Aorta (tissue), 5 donors: Measurements from ENCODE around the gene VRK1. TPM values are rescaled to one million over a fixed set of nuclear protein-coding genes. Genes with fewer than 3 reads are reported as not detected.

Source experiments
- ATAC-seq: fragments of 200-7000 bp; cut with Tn5 transposase; one replicate; pipeline ENCODE4 v1.9.1; 2022; ENCODE audit warnings: moderate library complexity; ENCODE audit not compliant: low FRiP score
- DNase-seq, 2 donors: peaks; one replicate each; pipeline ENCODE4 v3.0.0-alpha.2; 2020
- H3K27ac ChIP-seq, 2 donors: one replicate each; pipeline ENCODE4 v1.5.1; 2013; ENCODE audit warnings: low read length in 2 of 2, mild to moderate bottlenecking in 2 of 2, moderate library complexity in 2 of 2, control low read depth in 1 of 2, inconsistent platforms in 1 of 2, low read depth in 1 of 2
- H3K27me3 ChIP-seq, 2 donors: one replicate each; pipeline ENCODE4 v1.6.1; 2013; ENCODE audit warnings: control low read depth in 1 of 2, low read length in 1 of 2, mild to moderate bottlenecking in 1 of 2, moderate library complexity in 1 of 2; ENCODE audit not compliant: insufficient read depth in 2 of 2, control insufficient read depth in 1 of 2
- H3K36me3 ChIP-seq, 2 donors: one replicate each; pipeline ENCODE4 v1.6.1; 2013; ENCODE audit warnings: control low read depth in 1 of 2, low read length in 1 of 2, mild to moderate bottlenecking in 1 of 2; ENCODE audit not compliant: insufficient read depth in 2 of 2, control insufficient read depth in 1 of 2
- H3K4me1 ChIP-seq, 2 donors: one replicate each; pipeline ENCODE4 v1.6.1; 2013; ENCODE audit warnings: low read length in 2 of 2, control low read depth in 1 of 2, mild to moderate bottlenecking in 1 of 2, moderate library complexity in 1 of 2; ENCODE audit not compliant: insufficient read depth in 2 of 2, control insufficient read depth in 1 of 2
- H3K4me3 ChIP-seq, 2 donors: one replicate each; pipeline ENCODE4 v1.5.1; 2013; ENCODE audit warnings: low read length in 2 of 2, control low read depth in 1 of 2, mild to moderate bottlenecking in 1 of 2
- H3K9me3 ChIP-seq: one replicate; pipeline ENCODE4 v1.6.1; 2013; ENCODE audit warnings: mild to moderate bottlenecking, low read length; ENCODE audit not compliant: control insufficient read depth
- WGBS, 2 donors: extraction: QIAGEN DNeasy Blood & Tissue Kit; methylation state at CpG; one replicate each; pipeline ENCODE4 v1.1.7; 2013; 5-methylcytosine and 5-hydroxymethylcytosine counted together
- intact Hi-C, 2 donors: fragments of 100-400 bp; cut with DNase I; formaldehyde crosslinking; loops; one replicate each; pipeline versions ENCODE4 v1.14.2 to v1.15.0; 2022
- polyA plus RNA-seq, 2 donors: library from polyadenylated mRNA; stranded (reverse); fragments of 200-250 nt; gene quantifications; one replicate each; pipeline ENCODE4 v1.2.3, GENCODE V29; 2013
- total RNA-seq, 2 donors: library from RNA; stranded (reverse); fragmentation: NEBNext Ultra II Directional; extraction: Animal tissue kit (Norgen Biotek cat#: 25700); gene quantifications; one replicate each; pipeline ENCODE4 v1.2.1, GENCODE V29; 2021
- donor health status: healthy with polysubstance abuse.
- donor health status: Bipolar disorder and iron deficiency.
- donor health status: DM: no; HTN: no; CAD: no.
- donor health status: DM: no; HTN: no; CAD: no.
- donor health status: DM: yes; HTN: yes; CAD: no.

The VRK1 gene
- total and polyA plus RNA-seq, 4 donors: 5.8 to 9.4 (median 8.4) TPM

DNA sequence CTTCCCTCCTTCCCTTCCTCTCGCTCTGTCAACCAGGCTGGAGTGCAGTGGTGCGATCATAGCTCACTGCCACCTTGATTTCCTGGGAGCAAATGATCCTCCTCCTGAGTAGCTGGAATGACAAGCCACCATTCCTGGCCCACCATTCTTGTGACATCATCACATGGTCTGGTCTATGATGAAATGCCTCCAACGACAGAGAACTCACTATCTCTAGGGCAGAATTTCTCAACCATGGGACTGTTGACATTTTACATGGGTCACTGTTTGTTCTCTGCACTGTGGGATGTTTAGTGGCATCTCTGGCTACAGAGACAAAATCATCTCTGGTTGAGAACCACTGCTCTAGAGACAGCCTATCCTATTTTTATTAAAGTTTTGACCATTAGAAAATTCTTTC lies 9.7 kb downstream of the VRK1 start:
- Histone ChIP-seq H3K9me3 (no peaks in the 10 kb centered on the region), H3K4me1 (no peaks in the 10 kb centered on the region), H3K4me3 (no peak overlapping the region), H3K27me3 (no peaks in the 10 kb centered on the region), H3K27ac (no peak overlapping the region), H3K36me3 (no peaks in the 10 kb centered on the region)
- ATAC-seq (no peak), DNase-seq (no peak)
- intact Hi-C loops: no loop called here
- 73 to 79% methylated on average over 3 of the region's 3 CpGs for WGBS, 2 donors

DNA sequence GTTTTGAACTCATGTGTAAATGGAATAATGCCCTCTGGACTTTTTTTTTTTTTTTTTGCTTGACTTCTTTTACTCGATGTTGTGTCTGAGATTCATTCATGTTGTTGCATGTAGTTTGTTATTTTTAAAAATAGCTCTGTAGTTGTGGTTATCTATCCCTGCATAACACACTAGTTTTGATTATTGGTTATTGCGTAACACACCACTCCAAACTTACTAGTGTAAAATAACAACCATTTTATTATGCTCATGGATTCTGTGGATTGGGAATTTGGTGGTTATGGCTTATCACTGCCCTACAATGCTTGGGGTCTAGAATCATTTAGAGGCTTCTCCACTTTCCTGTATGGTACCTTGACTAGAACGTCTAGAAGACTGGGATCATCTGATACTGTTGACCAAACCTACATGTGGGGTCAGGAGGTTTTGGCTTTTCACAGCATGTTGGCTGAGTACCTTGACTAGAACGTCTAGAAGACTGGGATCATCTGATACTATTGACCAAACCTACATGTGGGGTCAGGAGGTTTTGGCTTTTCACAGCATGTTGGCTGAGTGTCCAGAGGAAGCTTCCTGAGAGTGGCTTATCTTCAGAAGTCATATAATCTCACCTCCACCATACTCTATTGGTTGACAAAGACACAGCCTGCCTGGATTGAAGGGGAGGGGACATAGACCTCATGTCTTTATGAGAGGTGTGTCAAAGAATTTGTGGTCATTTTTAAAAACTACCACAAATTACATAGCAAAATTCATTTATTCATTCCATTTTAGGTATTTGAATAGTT lies 11.6 kb downstream of the VRK1 start:
- ATAC-seq (no peak), DNase-seq (no peak)
- H3K27me3 ChIP-seq: no peaks in the 10 kb centered on the region
- whole genome bisulfite sequencing, 2 donors: 89% methylated on average over 4 of the region's 4 CpGs
- no peaks in the 10 kb centered on the region for H3K9me3 ChIP-seq
- intact Hi-C loops: no loop called here
- no peak overlapping the region for H3K4me3 ChIP-seq
- no peaks in the 10 kb centered on the region for H3K4me1 ChIP-seq
- H3K27ac ChIP-seq: no peak overlapping the region
- no peaks in the 10 kb centered on the region for H3K36me3 ChIP-seq

DNA sequence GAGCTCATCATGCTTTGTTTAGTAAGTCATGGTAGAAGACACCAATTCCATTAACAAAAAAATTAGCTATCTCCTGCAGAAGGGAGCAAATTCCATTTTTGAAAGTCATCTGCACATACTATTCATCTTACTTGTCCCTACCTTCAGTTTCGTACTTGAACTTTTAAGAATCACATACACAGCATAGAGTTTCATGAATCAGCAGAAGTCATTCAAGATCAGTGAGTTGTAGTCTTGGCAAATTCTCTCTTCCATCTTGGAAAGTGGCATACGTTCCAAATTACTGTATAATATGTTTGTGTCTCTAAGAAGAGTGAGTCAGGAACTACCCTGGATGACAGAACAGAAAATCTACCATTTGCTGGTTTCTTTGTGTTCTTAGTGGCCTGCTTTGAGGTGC lies 14.1 kb downstream of the VRK1 start:
- intact Hi-C loops: no loop called here
- H3K4me1 ChIP-seq: no peaks in the 10 kb centered on the region
- H3K27me3 ChIP-seq: no peaks in the 10 kb centered on the region
- no peak for DNase-seq
- H3K36me3 ChIP-seq: no peaks in the 10 kb centered on the region
- H3K4me3 ChIP-seq: no peak overlapping the region
- WGBS, 2 donors: 48 to 54% methylated on average over 2 of the region's 2 CpGs
- no peaks in the 10 kb centered on the region for H3K9me3 ChIP-seq
- no peak for ATAC-seq
- H3K27ac ChIP-seq: no peak overlapping the region

DNA sequence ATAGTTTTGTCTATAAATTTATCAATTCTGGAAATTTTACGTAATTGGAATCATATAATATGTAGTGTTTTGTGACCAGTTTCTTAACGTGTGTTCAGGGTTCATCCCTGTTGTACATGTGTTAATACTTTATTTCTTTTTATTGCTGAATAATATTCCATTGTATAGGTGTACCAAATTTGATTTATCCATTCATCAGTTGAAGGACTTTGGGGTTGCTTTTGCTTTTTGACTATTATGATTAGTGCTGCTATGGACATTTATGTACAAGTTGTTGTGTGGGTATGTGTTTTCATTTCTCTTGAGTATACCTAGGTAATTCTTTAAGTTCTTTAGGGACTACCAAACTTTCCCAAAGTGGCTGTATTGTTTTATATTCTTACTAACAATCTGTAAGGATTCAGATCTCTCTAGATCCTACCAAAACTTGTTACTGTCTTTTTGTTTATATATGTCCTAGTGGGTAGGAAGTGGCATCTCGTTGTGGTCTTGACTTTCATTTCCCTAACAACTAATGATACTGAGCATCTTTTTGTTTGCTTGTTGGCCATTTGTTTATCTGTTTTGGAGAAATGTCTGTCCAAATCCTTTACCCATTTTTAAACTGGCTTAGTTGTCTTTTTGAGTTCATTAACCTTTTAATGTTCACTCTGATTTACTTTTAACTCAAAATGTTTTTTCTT lies 14.9 kb downstream of the VRK1 start:
- Histone ChIP-seq H3K27me3 (no peaks in the 10 kb centered on the region), H3K36me3 (no peaks in the 10 kb centered on the region), H3K4me3 (no peak overlapping the region), H3K4me1 (no peaks in the 10 kb centered on the region), H3K27ac (no peak overlapping the region), H3K9me3 (no peaks in the 10 kb centered on the region)
- WGBS, 2 donors: 85 to 89% methylated on average over 3 of the region's 3 CpGs
- DNase-seq (no peak), ATAC-seq (no peak)
- intact Hi-C loops: no loop called here

DNA sequence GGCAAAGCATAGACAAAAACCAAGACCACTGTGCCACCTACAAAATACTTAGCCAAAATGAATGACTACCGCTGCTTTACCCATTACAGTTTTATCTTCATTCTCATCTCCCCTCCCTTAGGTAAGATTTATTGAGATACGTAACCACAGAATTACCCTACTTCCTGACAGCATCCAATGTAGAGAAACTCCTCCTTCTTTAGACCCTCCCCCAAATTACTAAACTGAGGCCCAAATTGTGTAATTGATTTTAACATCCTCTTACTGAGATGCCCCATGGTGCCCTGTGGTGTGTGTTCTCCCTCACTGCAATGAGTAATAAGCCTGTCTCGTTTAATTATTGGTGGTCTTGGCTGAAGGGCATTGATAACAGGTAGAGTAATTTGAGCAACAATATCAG lies 19.1 kb downstream of the VRK1 start:
- no peak overlapping the region for H3K27ac ChIP-seq
- H3K4me3 ChIP-seq: no peak overlapping the region
- H3K27me3 ChIP-seq: no peaks in the 10 kb centered on the region
- 94 to 99% methylated on average over 3 of the region's 3 CpGs for WGBS, 2 donors
- H3K36me3 ChIP-seq: no peaks in the 10 kb centered on the region
- no peaks in the 10 kb centered on the region for H3K4me1 ChIP-seq
- ATAC-seq: no peak
- DNase-seq: no peak
- intact Hi-C loops: no loop called here
- H3K9me3 ChIP-seq: no peaks in the 10 kb centered on the region

DNA sequence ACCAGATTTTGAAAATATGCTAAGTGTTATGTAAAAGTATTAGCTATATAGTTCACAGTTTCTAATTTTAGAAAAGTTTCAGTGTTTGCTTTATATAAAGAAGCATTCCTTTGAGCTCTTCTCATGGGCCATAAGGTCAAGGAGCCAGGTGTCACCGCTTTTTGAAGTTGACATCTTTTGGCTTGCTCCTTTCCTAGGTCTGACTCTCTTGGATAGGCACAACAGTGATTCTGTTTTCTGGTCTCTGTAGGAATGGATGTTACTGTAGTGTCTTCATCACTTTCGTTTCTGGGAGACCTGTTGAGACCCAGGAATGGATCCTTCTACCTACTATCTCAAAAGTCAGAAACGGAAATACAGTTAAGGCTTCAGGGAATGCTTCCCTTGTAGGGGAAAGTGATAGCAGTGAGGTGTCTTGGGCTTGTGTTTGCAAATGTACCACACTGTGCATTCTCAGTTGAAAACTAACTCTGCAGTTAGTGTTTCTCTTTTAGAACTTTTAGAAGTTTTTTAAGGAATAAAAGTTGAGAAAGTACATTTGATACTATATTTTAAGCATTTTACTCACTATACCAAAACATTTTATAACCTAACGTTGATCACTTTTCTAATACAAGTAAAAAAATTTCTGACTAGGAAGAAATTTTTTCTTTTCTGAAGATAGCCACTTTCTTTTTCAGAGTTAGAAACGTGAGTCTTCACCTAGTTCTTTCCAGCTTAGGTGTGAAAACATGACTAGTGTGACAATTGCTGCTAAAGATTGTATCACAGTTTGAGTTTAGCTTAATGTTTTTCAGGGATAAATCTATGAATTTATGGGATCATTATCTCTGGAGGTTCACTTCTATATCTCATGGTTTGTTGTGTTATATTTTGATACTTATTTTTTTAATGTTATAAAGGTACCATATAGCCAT lies 20.8 kb downstream of the VRK1 start:
- no peak for ATAC-seq
- intact Hi-C loops: no loop called here

DNA sequence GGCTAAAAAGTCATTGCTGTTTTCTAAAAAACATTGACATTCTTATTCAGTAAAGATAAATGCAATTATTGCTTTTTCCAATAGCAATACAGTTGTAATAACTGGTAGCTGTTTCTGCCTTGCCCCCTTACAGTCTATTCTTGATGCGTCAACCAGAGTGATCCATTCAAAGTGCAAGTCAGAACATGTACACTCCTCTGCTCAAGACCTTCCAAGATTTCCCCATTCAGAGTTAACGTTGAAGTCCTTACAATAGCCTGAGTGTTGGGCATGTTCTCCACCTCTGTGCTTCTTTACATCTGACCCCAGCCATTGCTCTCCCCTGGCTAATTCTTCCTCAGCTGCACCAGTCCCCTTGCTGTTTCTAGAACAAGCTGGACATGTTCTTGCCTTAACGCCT lies 24.3 kb downstream of the VRK1 start:
- no peaks in the 10 kb centered on the region for H3K9me3 ChIP-seq
- DNase-seq: no peak
- no peak overlapping the region for H3K4me3 ChIP-seq
- H3K36me3 ChIP-seq: no peaks in the 10 kb centered on the region
- ATAC-seq: no peak
- no peaks in the 10 kb centered on the region for H3K4me1 ChIP-seq
- intact Hi-C loops: no loop called here
- H3K27ac ChIP-seq: no peak overlapping the region
- WGBS, 2 donors: 87 to 90% methylated on average over 3 of the region's 3 CpGs
- H3K27me3 ChIP-seq: no peaks in the 10 kb centered on the region

More for the DNA sequence above, 20.8 kb downstream of the VRK1 start:
- 67 to 75% methylated on average over 5 of the region's 5 CpGs for WGBS, 2 donors
- Histone ChIP-seq H3K27me3 (no peaks in the 10 kb centered on the region), H3K27ac (no peak overlapping the region), H3K4me3 (no peak overlapping the region), H3K9me3 (no peaks in the 10 kb centered on the region), H3K4me1 (no peaks in the 10 kb centered on the region), H3K36me3 (no peaks in the 10 kb centered on the region)
- no peak for DNase-seq

DNA sequence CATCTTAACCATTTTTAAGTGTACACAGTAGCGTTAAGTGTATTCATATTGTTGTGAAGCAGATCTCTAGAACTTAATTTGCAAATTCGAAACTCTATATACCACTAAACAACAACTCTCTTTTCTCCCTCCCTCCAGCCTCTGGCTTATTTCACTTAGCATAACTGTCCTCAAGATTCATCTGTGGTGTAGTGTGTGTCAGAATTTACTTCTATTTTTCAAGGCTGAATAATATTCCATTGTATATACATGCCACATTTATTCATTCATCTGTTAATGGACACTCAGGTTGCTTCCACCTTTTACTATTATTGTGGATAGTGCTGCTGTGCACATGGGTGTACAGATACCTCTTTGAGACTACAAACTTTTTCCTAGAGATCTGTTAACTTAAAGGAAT lies 26.5 kb downstream of the VRK1 start:
- DNase-seq (no peak), ATAC-seq (no peak)
- Histone ChIP-seq H3K27me3 (no peaks in the 10 kb centered on the region), H3K9me3 (no peaks in the 10 kb centered on the region), H3K4me1 (no peaks in the 10 kb centered on the region), H3K27ac (no peak overlapping the region), H3K36me3 (no peaks in the 10 kb centered on the region), H3K4me3 (no peak overlapping the region)
- 98% methylated on average over 2 of the region's 2 CpGs for WGBS, 2 donors
- intact Hi-C loops: no loop called here
